Smooth muscle cell of the brain vasculature (primary cell): Measurements from ENCODE around the gene PCK2.
"Not testable (repeated sequence)": the region's sequence is repeated elsewhere in the genome, so short reads cannot be mapped to it uniquely, and the experiment has no call there.

ENCODE experiments used
- DNase-seq: peaks from one replicate; pipeline ENCODE4 v3.0.0-alpha.2; 2012; ENCODE audit warnings: low read depth, low spot score

PCK2 gene

GRCh38 chr14:24093901-24094840 is at the start of gene PCK2:
PCK2 (plus strand) TSS chr14:24094311; CDS start chr14:24094406, 95 bp downstream.
- no peak for DNase-seq

- not testable (repeated sequence) for DNase-seq
Observed at GRCh38 chr14:24049002-24049401, 45.1 kb upstream of the PCK2 start.

DNA sequence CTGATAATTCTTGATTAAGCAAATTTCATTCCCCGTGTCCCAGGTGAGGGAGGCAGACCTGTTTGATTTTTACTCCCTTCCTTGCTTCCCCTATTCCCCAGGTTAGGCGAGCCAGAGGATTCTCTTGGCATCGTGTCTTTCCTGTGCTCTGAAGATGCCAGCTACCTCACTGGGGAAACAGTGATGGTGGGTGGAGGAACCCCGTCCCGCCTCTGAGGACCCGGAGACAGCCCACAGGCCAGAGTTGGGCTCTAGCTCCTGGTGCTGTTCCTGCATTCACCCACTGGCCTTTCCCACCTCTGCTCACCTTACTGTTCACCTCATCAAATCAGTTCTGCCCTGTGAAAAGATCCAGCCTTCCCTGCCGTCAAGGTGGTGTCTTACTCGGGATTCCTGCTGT is 43.4 kb upstream of the PCK2 start:
- DNase-seq, result not testable (repeated sequence)

- DNase-seq, result no peak
Observed at GRCh38 chr14:24051176-24051788, 42.8 kb upstream of the PCK2 start.

- DNase-seq, result no peak
Observed at GRCh38 chr14:24051789-24052655, 42.1 kb upstream of the PCK2 start, which contains the start of gene CARMIL3. CARMIL3 (plus strand) TSS chr14:24052009; CDS start chr14:24052154, 145 bp downstream.

DNA sequence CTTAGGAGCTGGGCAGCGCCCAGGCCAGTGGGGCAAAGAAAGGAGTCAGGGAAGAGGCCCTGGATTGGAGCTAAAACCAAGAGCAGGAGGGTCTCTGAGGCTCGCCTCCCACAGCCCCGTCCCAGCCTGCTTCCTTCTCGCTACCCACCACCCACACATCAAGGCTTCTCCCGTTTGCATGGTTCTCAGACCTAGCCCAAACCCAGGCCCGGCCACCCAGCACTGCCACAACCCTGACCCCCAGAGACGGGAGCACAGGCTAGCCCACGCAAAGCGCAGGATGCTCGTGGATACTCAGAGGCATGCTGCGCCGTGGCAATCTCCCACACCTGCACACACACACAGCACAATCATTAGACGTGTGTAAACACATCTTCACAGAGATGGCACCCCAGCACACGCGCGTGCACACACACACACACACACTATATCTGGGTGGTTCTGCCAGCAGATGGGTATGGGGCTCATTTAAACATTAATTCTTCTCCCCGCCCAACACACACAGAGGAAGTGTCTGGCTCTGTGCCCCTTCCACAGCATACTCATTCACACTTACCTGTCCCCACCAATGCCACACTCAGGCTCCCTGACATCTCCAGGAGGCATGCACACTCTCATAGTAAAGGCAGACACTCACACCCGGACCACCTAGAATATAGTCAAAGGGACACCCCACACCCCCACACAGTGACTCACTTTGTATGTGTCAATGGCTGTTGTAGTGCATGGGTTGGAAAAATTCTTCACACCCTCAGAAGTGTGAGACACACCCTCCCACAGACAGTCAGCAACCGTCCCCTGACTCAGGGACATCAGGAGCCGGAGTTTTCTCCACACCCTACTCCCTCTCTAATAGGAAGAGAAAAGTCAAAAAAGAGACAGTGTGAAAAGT is 41.2 kb upstream of the PCK2 start:
- DNase-seq, result no peak

DNA sequence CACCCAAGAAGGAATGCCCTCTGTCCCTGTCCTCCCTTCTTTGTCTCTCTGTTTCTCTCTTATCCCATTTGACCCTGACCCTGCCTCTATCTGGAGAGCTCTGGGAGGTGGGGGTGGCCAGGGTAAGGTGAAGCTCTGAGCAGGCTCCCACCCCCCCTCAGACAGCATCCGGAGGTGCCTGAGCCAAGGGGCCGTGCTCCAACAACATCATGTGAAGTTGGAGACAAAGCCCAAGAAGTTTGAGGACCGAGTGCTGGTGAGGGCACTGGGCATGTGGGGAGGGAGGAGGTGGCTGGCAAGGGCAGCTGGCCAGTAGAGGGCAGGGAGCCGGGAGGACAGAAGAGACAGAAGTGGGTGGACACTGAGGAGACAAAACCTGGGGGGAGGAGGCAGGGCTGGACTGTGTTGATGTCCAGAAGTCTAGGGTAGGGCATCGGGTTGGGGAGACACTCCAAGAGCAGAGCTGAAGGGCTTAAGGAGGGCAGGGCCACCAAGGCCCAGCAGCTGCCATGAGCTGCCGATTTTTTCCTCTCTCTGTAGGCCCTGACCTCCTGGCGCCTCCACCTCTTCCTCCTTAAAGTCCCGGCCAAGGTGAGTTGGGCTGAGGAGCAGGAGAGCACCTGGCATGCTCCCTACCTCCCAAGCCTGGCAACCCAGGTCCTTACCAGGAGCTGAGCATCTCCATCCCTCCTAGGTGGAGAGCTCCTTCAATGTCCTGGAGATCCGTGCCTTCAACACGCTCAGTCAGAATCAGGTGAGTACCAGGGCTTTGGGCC is 40.4 kb upstream of the PCK2 start:
- no peak for DNase-seq

- DNase-seq, result no peak
Observed at GRCh38 chr14:24054324-24054641, 39.8 kb upstream of the PCK2 start.

DNA sequence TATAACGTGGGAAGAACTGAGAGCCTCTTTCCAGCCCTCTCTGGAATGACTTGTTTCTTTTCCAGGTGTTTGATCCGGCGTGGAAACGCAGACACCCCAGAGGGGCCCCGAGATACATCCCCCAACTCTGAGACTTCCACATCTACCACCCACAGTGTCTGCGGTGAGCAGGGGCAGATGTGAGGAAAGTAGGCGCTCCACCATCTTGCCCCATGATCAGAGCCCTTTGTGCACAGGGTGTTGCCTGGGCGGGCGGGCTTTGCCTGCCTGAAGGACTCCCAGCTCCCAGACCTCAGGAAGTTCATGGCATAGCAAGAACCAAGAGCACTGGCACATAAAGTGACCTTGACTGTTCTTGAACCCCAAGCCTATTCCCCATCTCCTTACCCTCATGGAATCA is 39.5 kb upstream of the PCK2 start:
- no peak for DNase-seq

DNA sequence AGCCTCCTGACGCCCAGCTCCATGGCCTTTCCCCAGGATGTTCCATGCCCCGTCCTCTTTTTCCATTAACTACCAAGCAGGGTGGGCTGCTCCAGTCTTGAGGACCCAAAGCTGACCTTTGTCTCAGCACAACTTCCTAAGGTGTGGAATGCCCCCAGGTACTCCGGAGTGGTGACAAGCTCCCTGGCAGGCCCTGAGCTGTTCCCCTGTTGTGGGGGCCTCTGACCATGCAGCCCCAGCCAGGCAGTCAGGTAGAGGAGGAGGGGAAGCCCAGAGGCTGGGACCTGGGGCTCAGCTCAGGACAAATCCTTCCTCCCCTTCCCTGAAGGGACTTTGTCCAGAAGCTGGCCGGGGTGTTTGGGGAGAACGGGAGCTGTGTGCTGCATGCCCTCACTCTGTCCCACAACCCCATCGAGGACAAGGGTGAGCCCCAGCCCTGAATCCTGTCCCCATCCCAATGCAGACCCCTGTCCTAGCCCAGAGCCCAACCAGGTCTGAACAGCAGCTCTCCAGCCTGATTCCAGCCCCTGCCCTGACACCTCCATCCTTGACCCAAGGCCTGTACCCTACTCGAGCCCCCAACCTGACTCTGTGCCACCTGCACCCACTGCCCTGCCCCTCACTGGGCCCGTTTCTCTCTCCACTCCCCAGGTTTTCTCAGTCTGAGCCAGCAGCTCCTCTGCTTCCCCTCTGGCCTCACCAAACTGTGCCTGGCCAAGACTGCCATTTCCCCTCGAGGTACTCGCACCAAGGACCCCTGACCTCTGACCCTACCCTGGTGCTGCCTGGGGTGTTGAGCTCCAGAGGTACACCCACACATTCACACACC is 37.9 kb upstream of the PCK2 start:
- DNase-seq, result no peak

DNA sequence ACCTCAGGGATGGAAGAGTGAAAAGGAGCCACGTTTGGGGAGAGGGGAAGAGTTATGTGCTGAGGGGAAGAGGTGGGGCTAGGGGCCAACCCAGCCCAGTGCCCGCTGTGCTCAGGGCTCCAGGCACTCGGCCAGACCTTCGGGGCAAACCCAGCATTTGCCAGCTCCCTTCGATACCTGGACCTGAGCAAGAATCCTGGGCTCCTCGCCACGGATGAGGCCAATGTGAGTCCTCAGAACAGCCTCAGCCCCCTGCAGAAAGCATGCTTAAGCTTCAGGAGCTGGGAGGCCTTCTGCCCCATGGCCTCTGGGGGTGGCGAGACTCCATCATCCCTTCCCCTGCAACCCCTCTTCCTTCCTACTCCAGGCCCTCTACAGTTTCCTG is 37.3 kb upstream of the PCK2 start:
- DNase-seq, result no peak

- no peak for DNase-seq
Observed at GRCh38 chr14:24057271-24057670, 36.8 kb upstream of the PCK2 start.

DNA sequence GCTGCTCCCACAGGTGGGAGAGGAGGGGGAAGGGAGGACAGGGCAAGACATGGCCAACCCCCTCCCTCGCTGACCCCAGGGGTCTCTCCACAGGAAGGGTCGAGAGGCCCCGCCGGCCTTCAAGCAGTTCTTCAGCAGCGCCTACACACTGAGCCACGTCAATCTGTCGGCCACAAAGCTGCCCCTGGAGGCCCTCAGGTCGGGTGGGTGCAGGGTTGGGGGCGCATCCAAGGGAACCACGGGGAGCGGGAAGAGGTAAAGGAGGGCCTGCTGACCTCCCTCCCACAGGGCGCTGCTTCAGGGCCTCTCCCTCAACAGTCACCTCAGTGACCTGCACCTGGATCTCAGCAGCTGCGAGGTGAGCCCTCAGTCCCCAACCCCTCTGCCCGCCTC is 36.2 kb upstream of the PCK2 start:
- DNase-seq, result no peak

GRCh38 chr14:24058260-24058950 is 35.7 kb upstream of the PCK2 start:
- DNase-seq, result peak; percentile 21

DNA sequence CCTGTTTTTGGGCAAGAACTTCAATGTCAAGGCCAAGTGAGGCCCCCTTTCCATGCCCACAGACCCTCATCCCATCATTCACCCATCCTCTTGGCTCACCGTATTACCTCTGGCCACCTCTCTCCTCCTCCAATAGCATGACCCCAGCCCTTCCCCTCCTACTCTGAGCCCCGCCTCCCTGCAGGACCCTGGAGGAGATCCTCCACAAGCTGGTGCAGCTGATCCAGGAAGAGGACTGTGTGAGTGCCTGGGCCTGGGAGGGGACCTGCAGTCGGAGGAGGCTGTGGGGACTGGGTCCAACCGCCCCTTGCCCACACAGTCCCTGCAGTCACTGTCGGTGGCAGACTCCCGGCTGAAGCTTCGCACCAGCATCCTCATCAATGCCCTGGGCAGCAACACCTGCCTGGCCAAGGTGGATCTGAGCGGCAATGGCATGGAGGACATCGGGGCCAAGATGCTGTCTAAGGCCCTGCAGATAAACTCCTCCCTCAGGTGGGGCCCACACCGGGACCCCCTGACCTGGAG is 35.1 kb upstream of the PCK2 start:
- no peak for DNase-seq

GRCh38 chr14:24059841-24060388 is 34.2 kb upstream of the PCK2 start:
- DNase-seq, result no peak

DNA sequence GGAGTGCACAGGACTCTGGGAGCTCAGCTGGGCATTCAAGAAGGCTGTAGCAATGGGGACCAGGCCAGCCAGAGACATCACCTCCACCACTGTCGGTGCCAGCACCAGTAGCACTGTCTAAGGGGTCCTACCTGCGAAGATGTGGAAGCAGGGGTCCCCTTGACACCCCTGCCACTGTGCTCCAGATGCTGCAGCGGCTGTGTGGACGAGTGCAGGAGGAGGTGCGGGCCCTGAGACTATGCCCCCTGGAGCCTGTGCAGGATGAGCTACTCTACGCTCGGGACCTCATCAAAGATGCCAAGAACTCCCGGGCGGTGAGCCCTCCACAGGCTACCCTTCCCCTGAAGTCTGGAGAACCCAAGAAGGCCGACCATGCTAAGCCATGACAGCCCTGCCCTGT is 33.7 kb upstream of the PCK2 start:
- no peak for DNase-seq
